HEK293 (cell line): ENCODE data around the gene SERGEF.
A peak's percentile ranks its signal among the peaks of the same experiment; 100 is the strongest.

ENCODE experiments used
- KLF9 ChIP-seq: fragments of 450-650 bp; formaldehyde crosslinking; IDR thresholded peaks from 2 replicates; pipeline ENCODE4 v1.5.1; 2016; ENCODE audit warnings: missing biosample characterization, missing genetic modification characterization, low read depth
- MZF1 ChIP-seq: fragments of 450-650 bp; formaldehyde crosslinking; IDR thresholded peaks from 2 replicates; pipeline ENCODE4 v1.5.1; 2017; ENCODE audit warnings: missing biosample characterization, missing genetic modification characterization, borderline replicate concordance
- SP3 ChIP-seq: fragments of 450-650 bp; formaldehyde crosslinking; IDR thresholded peaks from 2 replicates; pipeline ENCODE4 v1.5.1; 2016; ENCODE audit warnings: missing biosample characterization, missing genetic modification characterization
- TCF7L2 ChIP-seq: IDR thresholded peaks from 2 replicates; pipeline ENCODE4 v1.6.1; 2011; ENCODE audit warnings: low read depth, mild to moderate bottlenecking, inconsistent platforms, low read length, moderate library complexity, borderline replicate concordance
- ZBTB17 ChIP-seq: fragments of 450-650 bp; formaldehyde crosslinking; IDR thresholded peaks from 2 replicates; pipeline ENCODE4 v1.5.1; 2016; ENCODE audit warnings: missing biosample characterization, missing genetic modification characterization
- ZBTB7A ChIP-seq: fragments of 450-650 bp; formaldehyde crosslinking; IDR thresholded peaks from 2 replicates; pipeline ENCODE4 v1.5.1; 2016; ENCODE audit warnings: low read depth, missing biosample characterization, missing genetic modification characterization
- ZNF146 ChIP-seq: fragments of 450-650 bp; formaldehyde crosslinking; IDR thresholded peaks from 2 replicates; pipeline ENCODE4 v1.5.1; 2016; ENCODE audit warnings: missing biosample characterization, missing genetic modification characterization
- ZNF155 ChIP-seq: fragments of 450-650 bp; formaldehyde crosslinking; IDR thresholded peaks from 2 replicates; pipeline ENCODE4 v1.5.1; 2016; ENCODE audit warnings: missing biosample characterization, missing genetic modification characterization
- ZNF169 ChIP-seq: fragments of 450-650 bp; formaldehyde crosslinking; IDR thresholded peaks from 2 replicates; pipeline ENCODE4 v1.5.1; 2016; ENCODE audit warnings: missing biosample characterization, missing genetic modification characterization
- ZNF175 ChIP-seq: fragments of 450-650 bp; formaldehyde crosslinking; IDR thresholded peaks from 2 replicates; pipeline ENCODE4 v1.5.1; 2016; ENCODE audit warnings: missing biosample characterization, missing genetic modification characterization
- ZNF184 ChIP-seq: fragments of 450-650 bp; IDR thresholded peaks from 2 replicates; pipeline ENCODE4 v1.5.1; 2018; ENCODE audit warnings: missing biosample characterization, mild to moderate bottlenecking, missing genetic modification characterization
- ZNF202 ChIP-seq: fragments of 450-650 bp; formaldehyde crosslinking; IDR thresholded peaks from 2 replicates; pipeline ENCODE4 v1.5.1; 2016; ENCODE audit warnings: missing biosample characterization, missing genetic modification characterization, borderline replicate concordance
- ZNF211 ChIP-seq: fragments of 450-650 bp; formaldehyde crosslinking; IDR thresholded peaks from 2 replicates; pipeline ENCODE4 v1.5.1; 2016; ENCODE audit warnings: low read depth, missing biosample characterization, missing genetic modification characterization
- ZNF214 ChIP-seq: fragments of 450-650 bp; formaldehyde crosslinking; IDR thresholded peaks from 2 replicates; pipeline ENCODE4 v1.5.1; 2017; ENCODE audit warnings: missing biosample characterization, mild to moderate bottlenecking, missing genetic modification characterization, borderline replicate concordance
- ZNF248 ChIP-seq: fragments of 450-650 bp; formaldehyde crosslinking; IDR thresholded peaks from 2 replicates; pipeline ENCODE4 v1.5.1; 2017; ENCODE audit warnings: missing biosample characterization, missing genetic modification characterization
- ZNF274 ChIP-seq, 2 experiments: fragments of 200-500 bp in 1 of 2; fragments of 450-650 bp in 1 of 2; sonication (Bioruptor generic) in 1 of 2; formaldehyde crosslinking in 1 of 2; IDR thresholded peaks; 2 replicates each; pipeline versions ENCODE4 v1.5.1 to v1.6.1; 2014 to 2016; ENCODE audit warnings: borderline replicate concordance in 1 of 2, inconsistent platforms in 1 of 2, low read length in 1 of 2, missing biosample characterization in 1 of 2, missing genetic modification characterization in 1 of 2
- ZNF324 ChIP-seq: fragments of 450-650 bp; formaldehyde crosslinking; IDR thresholded peaks from 2 replicates; pipeline ENCODE4 v1.5.1; 2016; ENCODE audit warnings: missing biosample characterization, missing genetic modification characterization
- ZNF501 ChIP-seq: fragments of 450-650 bp; formaldehyde crosslinking; IDR thresholded peaks from 2 replicates; pipeline ENCODE4 v1.5.1; 2016; ENCODE audit warnings: missing biosample characterization, missing genetic modification characterization
- ZNF530 ChIP-seq: fragments of 450-650 bp; formaldehyde crosslinking; IDR thresholded peaks from 2 replicates; pipeline ENCODE4 v1.5.1; 2016; ENCODE audit warnings: low read depth, missing biosample characterization, missing genetic modification characterization
- ZNF548 ChIP-seq: fragments of 450-650 bp; formaldehyde crosslinking; IDR thresholded peaks from 2 replicates; pipeline ENCODE4 v1.5.1; 2016; ENCODE audit warnings: missing biosample characterization, missing genetic modification characterization
- ZNF560 ChIP-seq: fragments of 450-650 bp; formaldehyde crosslinking; IDR thresholded peaks from 2 replicates; pipeline ENCODE4 v1.5.1; 2017; ENCODE audit warnings: missing biosample characterization, missing genetic modification characterization, borderline replicate concordance
- ZNF561 ChIP-seq: fragments of 450-650 bp; IDR thresholded peaks from 2 replicates; pipeline ENCODE4 v1.5.1; 2018; ENCODE audit warnings: missing biosample characterization, missing genetic modification characterization, borderline replicate concordance
- ZNF585B ChIP-seq: fragments of 450-650 bp; formaldehyde crosslinking; IDR thresholded peaks from 2 replicates; pipeline ENCODE4 v1.5.1; 2016; ENCODE audit warnings: missing biosample characterization, missing genetic modification characterization
- ZNF621 ChIP-seq: fragments of 450-650 bp; formaldehyde crosslinking; IDR thresholded peaks from 2 replicates; pipeline ENCODE4 v1.5.1; 2017; ENCODE audit warnings: missing biosample characterization, missing genetic modification characterization
- ZNF623 ChIP-seq: fragments of 450-650 bp; formaldehyde crosslinking; IDR thresholded peaks from 2 replicates; pipeline ENCODE4 v1.5.1; 2016; ENCODE audit warnings: missing biosample characterization, missing genetic modification characterization
- ZNF658 ChIP-seq: fragments of 450-650 bp; formaldehyde crosslinking; IDR thresholded peaks from 2 replicates; pipeline ENCODE4; 2016; ENCODE audit warnings: missing biosample characterization, missing genetic modification characterization
- ZNF776 ChIP-seq: fragments of 450-650 bp; formaldehyde crosslinking; IDR thresholded peaks from 2 replicates; pipeline ENCODE4 v1.5.0; 2017; ENCODE audit warnings: missing biosample characterization, missing genetic modification characterization, borderline replicate concordance
- ZNF791 ChIP-seq: fragments of 450-650 bp; formaldehyde crosslinking; IDR thresholded peaks from 2 replicates; pipeline ENCODE4 v1.5.1; 2016; ENCODE audit warnings: missing biosample characterization, missing genetic modification characterization
- ZNF830 ChIP-seq: fragments of 450-650 bp; IDR thresholded peaks from 2 replicates; pipeline ENCODE4 v1.5.0; 2018; ENCODE audit warnings: missing biosample characterization, missing genetic modification characterization, low read depth, mild to moderate bottlenecking, moderate library complexity
- TF ChIP-seq, protein P1 (sequence below): fragments of 450-650 bp; formaldehyde crosslinking; IDR thresholded peaks from 2 replicates; pipeline ENCODE4 v1.5.1; 2017; ENCODE audit warnings: missing biosample characterization, missing genetic modification characterization
- TF ChIP-seq, protein P2 (sequence below): fragments of 450-650 bp; formaldehyde crosslinking; conservative IDR thresholded peaks from 2 replicates; pipeline ENCODE4 v1.5.1; 2016; ENCODE audit warnings: low read depth, missing biosample characterization, missing genetic modification characterization
- TF ChIP-seq, protein P3 (sequence below): fragments of 450-650 bp; formaldehyde crosslinking; IDR thresholded peaks from 2 replicates; pipeline ENCODE4 v1.5.1; 2016; ENCODE audit warnings: missing biosample characterization, missing genetic modification characterization
- TF ChIP-seq, protein P4 (sequence below): fragments of 450-650 bp; formaldehyde crosslinking; IDR thresholded peaks from 2 replicates; pipeline ENCODE4 v1.5.1; 2016; ENCODE audit warnings: missing biosample characterization, missing genetic modification characterization

Gene SERGEF

DNA sequence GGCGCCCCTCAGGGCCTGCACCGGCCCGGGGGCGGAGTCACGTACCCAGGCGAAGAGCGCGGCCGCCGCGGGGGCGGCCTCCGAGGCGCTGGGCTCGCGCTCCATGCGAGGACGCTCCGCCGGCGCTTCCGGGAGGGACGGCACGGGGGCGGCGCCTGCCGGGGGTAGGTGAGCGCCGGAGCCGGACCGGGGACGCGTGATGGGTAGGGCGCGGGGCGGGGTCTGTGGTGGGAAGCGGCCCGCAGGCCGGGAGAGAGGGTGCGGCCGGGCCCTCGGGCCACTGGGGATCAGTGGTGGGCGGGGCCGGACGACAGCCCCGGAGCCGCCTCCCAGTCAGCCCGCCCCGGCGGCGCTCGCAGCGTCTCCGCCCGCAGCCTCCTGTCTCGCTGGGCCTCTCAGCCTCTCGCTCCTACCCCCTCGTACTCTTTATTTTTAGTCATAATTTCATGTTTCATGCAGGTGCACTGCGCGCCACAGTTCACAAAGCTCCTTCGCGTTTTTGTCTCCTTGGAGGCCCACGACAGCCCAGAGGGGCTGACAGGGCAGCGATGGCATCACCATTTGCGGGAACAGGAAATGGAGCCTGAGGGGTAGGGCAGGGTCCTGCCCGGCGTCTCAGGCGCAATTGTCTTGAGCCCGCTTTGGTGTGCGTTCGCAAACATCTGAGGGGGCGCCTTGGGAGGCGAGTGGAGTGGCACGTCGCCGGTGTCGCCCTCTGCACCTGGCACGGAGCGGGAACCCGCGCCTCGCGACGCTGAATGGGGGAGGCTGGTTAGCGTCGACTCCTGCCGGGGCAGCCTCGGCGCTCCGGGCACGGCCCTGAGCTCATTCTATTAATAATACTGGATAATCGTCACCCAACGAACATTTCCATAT is at the start of gene SERGEF (continued):
- TF ChIP-seq ZNF214 (tag by site-specific recombination) (no peak), ZBTB7A (tag by site-specific recombination) (no peak), MZF1 (tag by site-specific recombination) (no peak), ZNF155 (tag by site-specific recombination) (no peak), ZBTB17 (tag by site-specific recombination) (peak; percentile 95), ZNF169 (tag by site-specific recombination) (no peak), ZNF585B (tag by site-specific recombination) (no peak), ZNF776 (tag by site-specific recombination) (no peak), SP3 (peak; percentile 48), ZNF501 (tag by site-specific recombination) (no peak), ZNF202 (no peak), ZNF175 (no peak), ZNF658 (tag by site-specific recombination) (no peak), ZNF184 (tag by site-specific recombination) (no peak), ZNF324 (tag by site-specific recombination) (no peak), ZNF830 (no peak), ZNF274 (IDR thresholded peaks at IDR 0.05; ENCODE audit: low read length) (no peak), ZNF274 (tag by site-specific recombination; IDR thresholded peaks at IDR 0.05; ENCODE audit: borderline replicate concordance) (no peak), ZNF560 (tag by site-specific recombination) (no peak), KLF9 (peak; percentile 66), ZNF530 (no peak), ZNF791 (tag by site-specific recombination) (no peak), ZNF561 (peak; percentile 49; the same call in 1 of the 2 replicates), ZNF211 (no peak), ZNF621 (no peak), ZNF248 (tag by site-specific recombination) (no peak), ZNF146 (tag by site-specific recombination) (no peak), TCF7L2 (no peak), ZNF548 (tag by site-specific recombination) (no peak), ZNF623 (tag by site-specific recombination) (no peak)
- TF ChIP-seq, protein P1, sequence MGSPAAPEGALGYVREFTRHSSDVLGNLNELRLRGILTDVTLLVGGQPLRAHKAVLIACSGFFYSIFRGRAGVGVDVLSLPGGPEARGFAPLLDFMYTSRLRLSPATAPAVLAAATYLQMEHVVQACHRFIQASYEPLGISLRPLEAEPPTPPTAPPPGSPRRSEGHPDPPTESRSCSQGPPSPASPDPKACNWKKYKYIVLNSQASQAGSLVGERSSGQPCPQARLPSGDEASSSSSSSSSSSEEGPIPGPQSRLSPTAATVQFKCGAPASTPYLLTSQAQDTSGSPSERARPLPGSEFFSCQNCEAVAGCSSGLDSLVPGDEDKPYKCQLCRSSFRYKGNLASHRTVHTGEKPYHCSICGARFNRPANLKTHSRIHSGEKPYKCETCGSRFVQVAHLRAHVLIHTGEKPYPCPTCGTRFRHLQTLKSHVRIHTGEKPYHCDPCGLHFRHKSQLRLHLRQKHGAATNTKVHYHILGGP, result no peak
- TF ChIP-seq, protein P2, sequence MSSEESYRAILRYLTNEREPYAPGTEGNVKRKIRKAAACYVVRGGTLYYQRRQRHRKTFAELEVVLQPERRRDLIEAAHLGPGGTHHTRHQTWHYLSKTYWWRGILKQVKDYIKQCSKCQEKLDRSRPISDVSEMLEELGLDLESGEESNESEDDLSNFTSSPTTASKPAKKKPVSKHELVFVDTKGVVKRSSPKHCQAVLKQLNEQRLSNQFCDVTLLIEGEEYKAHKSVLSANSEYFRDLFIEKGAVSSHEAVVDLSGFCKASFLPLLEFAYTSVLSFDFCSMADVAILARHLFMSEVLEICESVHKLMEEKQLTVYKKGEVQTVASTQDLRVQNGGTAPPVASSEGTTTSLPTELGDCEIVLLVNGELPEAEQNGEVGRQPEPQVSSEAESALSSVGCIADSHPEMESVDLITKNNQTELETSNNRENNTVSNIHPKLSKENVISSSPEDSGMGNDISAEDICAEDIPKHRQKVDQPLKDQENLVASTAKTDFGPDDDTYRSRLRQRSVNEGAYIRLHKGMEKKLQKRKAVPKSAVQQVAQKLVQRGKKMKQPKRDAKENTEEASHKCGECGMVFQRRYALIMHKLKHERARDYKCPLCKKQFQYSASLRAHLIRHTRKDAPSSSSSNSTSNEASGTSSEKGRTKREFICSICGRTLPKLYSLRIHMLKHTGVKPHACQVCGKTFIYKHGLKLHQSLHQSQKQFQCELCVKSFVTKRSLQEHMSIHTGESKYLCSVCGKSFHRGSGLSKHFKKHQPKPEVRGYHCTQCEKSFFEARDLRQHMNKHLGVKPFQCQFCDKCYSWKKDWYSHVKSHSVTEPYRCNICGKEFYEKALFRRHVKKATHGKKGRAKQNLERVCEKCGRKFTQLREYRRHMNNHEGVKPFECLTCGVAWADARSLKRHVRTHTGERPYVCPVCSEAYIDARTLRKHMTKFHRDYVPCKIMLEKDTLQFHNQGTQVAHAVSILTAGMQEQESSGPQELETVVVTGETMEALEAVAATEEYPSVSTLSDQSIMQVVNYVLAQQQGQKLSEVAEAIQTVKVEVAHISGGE (tag by site-specific recombination), result peak; percentile 39; the same call in 1 of the 2 replicates
- TF ChIP-seq, protein P3, sequence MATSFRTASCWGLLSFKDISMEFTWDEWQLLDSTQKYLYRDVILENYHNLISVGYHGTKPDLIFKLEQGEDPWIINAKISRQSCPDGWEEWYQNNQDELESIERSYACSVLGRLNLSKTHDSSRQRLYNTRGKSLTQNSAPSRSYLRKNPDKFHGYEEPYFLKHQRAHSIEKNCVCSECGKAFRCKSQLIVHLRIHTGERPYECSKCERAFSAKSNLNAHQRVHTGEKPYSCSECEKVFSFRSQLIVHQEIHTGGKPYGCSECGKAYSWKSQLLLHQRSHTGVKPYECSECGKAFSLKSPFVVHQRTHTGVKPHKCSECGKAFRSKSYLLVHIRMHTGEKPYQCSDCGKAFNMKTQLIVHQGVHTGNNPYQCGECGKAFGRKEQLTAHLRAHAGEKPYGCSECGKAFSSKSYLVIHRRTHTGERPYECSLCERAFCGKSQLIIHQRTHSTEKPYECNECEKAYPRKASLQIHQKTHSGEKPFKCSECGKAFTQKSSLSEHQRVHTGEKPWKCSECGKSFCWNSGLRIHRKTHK (tag by site-specific recombination), result no peak
- TF ChIP-seq, protein P4, sequence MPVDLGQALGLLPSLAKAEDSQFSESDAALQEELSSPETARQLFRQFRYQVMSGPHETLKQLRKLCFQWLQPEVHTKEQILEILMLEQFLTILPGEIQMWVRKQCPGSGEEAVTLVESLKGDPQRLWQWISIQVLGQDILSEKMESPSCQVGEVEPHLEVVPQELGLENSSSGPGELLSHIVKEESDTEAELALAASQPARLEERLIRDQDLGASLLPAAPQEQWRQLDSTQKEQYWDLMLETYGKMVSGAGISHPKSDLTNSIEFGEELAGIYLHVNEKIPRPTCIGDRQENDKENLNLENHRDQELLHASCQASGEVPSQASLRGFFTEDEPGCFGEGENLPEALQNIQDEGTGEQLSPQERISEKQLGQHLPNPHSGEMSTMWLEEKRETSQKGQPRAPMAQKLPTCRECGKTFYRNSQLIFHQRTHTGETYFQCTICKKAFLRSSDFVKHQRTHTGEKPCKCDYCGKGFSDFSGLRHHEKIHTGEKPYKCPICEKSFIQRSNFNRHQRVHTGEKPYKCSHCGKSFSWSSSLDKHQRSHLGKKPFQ (tag by site-specific recombination), result no peak
